GM23338 (cell line): Measurements from ENCODE around the gene SIRT7. TPM values are rescaled to one million over a fixed set of nuclear protein-coding genes. Genes with fewer than 3 reads are reported as not detected.

ENCODE experiments used
- ATAC-seq: fragments of 200-7000 bp; cut with Tn5 transposase; 3 replicates; pipeline ENCODE4 v1.9.1; 2020
- DNase-seq: peaks from one replicate; pipeline ENCODE4 v3.0.0-alpha.2; 2015; ENCODE audit warnings: low spot score
- H2AFZ ChIP-seq: fragments of 200-600 bp; sonication (generic); 2 replicates; pipeline ENCODE4 v1.8.0; 2016; ENCODE audit warnings: antibody characterized with exemption, mild to moderate bottlenecking, moderate library complexity
- H3F3A ChIP-seq: fragments of 200-600 bp; sonication (generic); replicated peaks from 2 replicates; pipeline ENCODE4 v1.8.0; 2017; ENCODE audit warnings: antibody characterized with exemption, mixed run types, low read depth
- H3K27ac ChIP-seq: fragments of 200-600 bp; sonication (generic); 2 replicates; pipeline ENCODE4 v1.6.1; 2016; ENCODE audit warnings: low read depth
- H3K27me3 ChIP-seq: fragments of 200-600 bp; sonication (generic); 2 replicates; pipeline ENCODE4 v1.8.0; 2016; ENCODE audit warnings: mild to moderate bottlenecking, mixed run types, moderate library complexity; ENCODE audit not compliant: insufficient read depth
- H3K36me3 ChIP-seq: fragments of 200-600 bp; sonication (generic); 2 replicates; pipeline ENCODE4 v1.8.0; 2016; ENCODE audit warnings: mild to moderate bottlenecking; ENCODE audit not compliant: insufficient read depth
- H3K4me1 ChIP-seq: fragments of 200-600 bp; sonication (generic); 2 replicates; pipeline ENCODE4 v1.8.0; 2016; ENCODE audit warnings: mild to moderate bottlenecking, moderate library complexity; ENCODE audit not compliant: insufficient read depth
- H3K4me2 ChIP-seq: fragments of 200-600 bp; sonication (generic); 2 replicates; pipeline ENCODE4 v1.7.1; 2017; ENCODE audit warnings: mixed run types
- H3K4me3 ChIP-seq: fragments of 200-600 bp; sonication (generic); 2 replicates; pipeline ENCODE4 v1.6.1; 2016; ENCODE audit warnings: mixed run types
- H3K79me2 ChIP-seq: fragments of 200-600 bp; sonication (generic); replicated peaks from 2 replicates; pipeline ENCODE4 v1.8.0; 2017; ENCODE audit warnings: mild to moderate bottlenecking; ENCODE audit not compliant: insufficient read depth
- H3K9me2 ChIP-seq: fragments of 200-600 bp; sonication (generic); 2 replicates; pipeline ENCODE4 v1.8.0; 2017; ENCODE audit not compliant: insufficient read depth
- H4K20me1 ChIP-seq: fragments of 200-600 bp; sonication (generic); replicated peaks from 2 replicates; pipeline ENCODE4 v1.8.0; 2017; ENCODE audit warnings: mild to moderate bottlenecking; ENCODE audit not compliant: insufficient read depth
- H3K27ac Mint-ChIP-seq: 2 replicates; pipeline ENCODE4 v1.8.0; 2020; ENCODE audit warnings: inconsistent platforms, mild to moderate bottlenecking, moderate library complexity, mixed read lengths
- H3K27me3 Mint-ChIP-seq: 3 replicates; pipeline ENCODE4 v1.8.0; 2022; ENCODE audit warnings: low read depth, mild to moderate bottlenecking, moderate library complexity, mixed read lengths, inconsistent platforms; ENCODE audit not compliant: insufficient read depth, poor library complexity
- H3K36me3 Mint-ChIP-seq: 3 replicates; pipeline ENCODE4 v1.8.0; 2021; ENCODE audit warnings: low read depth, mild to moderate bottlenecking, inconsistent platforms, moderate library complexity, mixed read lengths
- H3K4me1 Mint-ChIP-seq: 3 replicates; pipeline ENCODE4 v1.8.0; 2020; ENCODE audit warnings: mild to moderate bottlenecking, inconsistent platforms, mixed read lengths
- H3K4me3 Mint-ChIP-seq: 3 replicates; pipeline ENCODE4 v1.8.0; 2021; ENCODE audit warnings: moderate library complexity, mild to moderate bottlenecking, inconsistent platforms, mixed read lengths
- H3K9me3 Mint-ChIP-seq: 3 replicates; pipeline ENCODE4 v1.8.0; 2020; ENCODE audit warnings: moderate library complexity, mild to moderate bottlenecking, inconsistent platforms, mixed read lengths
- CREB1 ChIP-seq: fragments of 250-450 bp; sonication (Bioruptor Pico); IDR thresholded peaks from 2 replicates; pipeline ENCODE4 v1.5.0; 2020; ENCODE audit warnings: low read depth, mild to moderate bottlenecking, moderate library complexity
- EZH2 ChIP-seq: fragments of 200-600 bp; sonication (generic); IDR thresholded peaks from one replicate; pipeline ENCODE4 v1.8.0; 2017; ENCODE audit warnings: antibody characterized with exemption, mild to moderate bottlenecking, low read depth; ENCODE audit not compliant: unreplicated experiment
- EZH2phosphoT487 ChIP-seq: fragments of 200-600 bp; sonication (generic); IDR thresholded peaks from one replicate; pipeline ENCODE4 v1.8.1; 2018; ENCODE audit warnings: antibody characterized with exemption; ENCODE audit not compliant: unreplicated experiment
- JUNB ChIP-seq: IDR thresholded peaks from one replicate; pipeline ENCODE4 v1.6.1; 2016; ENCODE audit warnings: antibody characterized with exemption; ENCODE audit not compliant: unreplicated experiment
- NANOG ChIP-seq: IDR thresholded peaks from 2 replicates; pipeline ENCODE4 v1.6.1; 2016; ENCODE audit warnings: antibody characterized with exemption, borderline replicate concordance
- POLR2AphosphoS5 ChIP-seq: IDR thresholded peaks from 2 replicates; pipeline ENCODE4 v1.6.1; 2016; ENCODE audit warnings: antibody characterized with exemption, low read depth
- STAT1 ChIP-seq: IDR thresholded peaks from one replicate; pipeline ENCODE4 v1.6.1; 2016; ENCODE audit warnings: antibody characterized with exemption; ENCODE audit not compliant: unreplicated experiment
- ZNF114 ChIP-seq: fragments of 250-450 bp; sonication (Bioruptor Pico); IDR thresholded peaks from 2 replicates; pipeline ENCODE4 v1.5.0; 2020; ENCODE audit warnings: mild to moderate bottlenecking, moderate library complexity
- ZNF331 ChIP-seq: fragments of 250-450 bp; sonication (Bioruptor Pico); IDR thresholded peaks from 2 replicates; pipeline ENCODE4 v1.5.0; 2020; ENCODE audit warnings: low read depth, mild to moderate bottlenecking, moderate library complexity
- polyA plus RNA-seq: library from polyadenylated mRNA; unstranded; fragments of >200 nt; fragmentation: Nextera tagmentation; extraction: Ambion mirVana; gene quantifications from 2 replicates; pipeline ENCODE4 v1.2.1, GENCODE V29; 2016
- total RNA-seq: library from RNA; depleted of rRNA; stranded (reverse); fragments of >200 nt; shearing (Covaris generic); gene quantifications from 2 replicates; pipeline ENCODE4 v1.2.3, GENCODE V29; 2014
- TF ChIP-seq, protein P1 (sequence below), 2 experiments: fragments of 200-600 bp in 1 of 2; sonication (generic) in 1 of 2; conservative IDR thresholded peaks; 2 replicates each; pipeline versions ENCODE4 v1.5.1 to v1.6.1; 2016 to 2017; ENCODE audit warnings: antibody characterized with exemption in 2 of 2, low read depth in 2 of 2, mild to moderate bottlenecking in 2 of 2, moderate library complexity in 1 of 2

Gene SIRT7
- total and polyA plus RNA-seq, 2 experiments from 2014 or later: 16.3 to 20.8 TPM

DNA sequence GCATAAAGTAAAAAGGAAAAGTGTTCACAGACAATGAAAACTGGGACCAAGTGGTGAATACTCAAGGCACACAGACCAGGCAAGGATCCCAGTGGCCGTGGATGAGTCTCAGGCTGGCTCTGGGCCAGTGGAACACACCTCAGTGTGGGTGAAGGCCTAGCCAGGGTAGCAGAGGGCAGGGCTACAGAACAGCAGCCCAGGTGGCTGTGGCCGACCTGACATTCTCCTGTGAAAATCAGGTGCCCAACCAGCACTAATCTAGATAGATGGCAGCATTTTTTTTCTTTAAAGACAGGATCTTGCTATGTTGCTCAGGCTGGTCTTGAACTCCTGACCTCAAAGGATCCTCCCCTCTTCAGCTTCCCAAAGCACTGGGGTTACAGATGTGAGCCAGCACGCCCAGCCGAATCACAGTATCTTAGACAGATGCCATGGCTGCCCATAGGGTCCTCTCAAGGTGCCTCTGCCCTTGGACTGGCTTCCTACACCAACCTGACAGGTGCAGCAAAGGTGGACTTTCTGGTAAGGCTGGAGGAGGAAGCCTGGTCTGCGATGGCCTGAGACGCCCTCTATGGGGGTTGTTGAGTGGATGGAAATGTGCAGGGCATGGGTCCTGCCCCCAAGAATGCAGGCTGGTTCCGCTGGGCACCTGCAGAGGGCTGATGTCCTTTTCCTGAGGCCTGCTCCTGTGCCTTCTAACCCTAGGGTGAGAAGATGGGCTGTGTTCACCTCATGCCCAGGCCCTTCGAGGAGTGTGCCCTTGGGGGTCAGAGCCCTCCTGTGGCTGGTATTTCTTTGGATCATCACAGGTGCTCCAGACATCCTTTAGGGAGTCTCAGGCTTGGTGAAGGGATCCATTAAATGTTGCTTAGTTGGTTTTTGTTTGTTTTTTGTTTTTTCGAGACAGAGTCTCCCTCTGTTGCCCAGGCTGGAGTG lies 53.9 kb downstream of the SIRT7 start:
- H3K4me1 ChIP-seq: peaks cover 17% of the 10 kb centered on the region
- H3K4me1 Mint-ChIP-seq: peaks cover 30% of the 10 kb centered on the region
- H3K27me3 ChIP-seq: no peaks in the 10 kb centered on the region
- H3K27ac Mint-ChIP-seq: no peak overlapping the region
- H3K27ac ChIP-seq: no peak overlapping the region
- DNase-seq (peak; percentile 58), ATAC-seq (no peak)
- H3K9me3 Mint-ChIP-seq: peaks cover 2% of the 10 kb centered on the region; the same call in 2 of the 3 replicates
- no peak overlapping the region for H3K4me2 ChIP-seq
- H4K20me1 ChIP-seq: peaks cover 38% of the 10 kb centered on the region
- peak overlapping the region; percentile 42 for H3K4me3 Mint-ChIP-seq
- peaks cover 62% of the 10 kb centered on the region for H3F3A ChIP-seq
- H3K4me3 ChIP-seq: no peak overlapping the region
- H3K79me2 ChIP-seq: peaks cover 43% of the 10 kb centered on the region
- H3K36me3 Mint-ChIP-seq: peaks cover 38% of the 10 kb centered on the region
- no peaks in the 10 kb centered on the region for H3K9me2 ChIP-seq
- H3K27me3 Mint-ChIP-seq: peaks cover 43% of the 10 kb centered on the region
- H3K36me3 ChIP-seq: 0 out of 2 replicates have a peak, but pooled peaks cover 6% of the 10 kb centered on the region
- H2AFZ ChIP-seq: no peak overlapping the region
- no peak for TF ChIP-seq EZH2phosphoT487
- no peak for TF ChIP-seq ZNF331 (CRISPR knock-in tag)
- 0 out of 2 replicates have a peak, but pooled peaks have one; percentile 27 for TF ChIP-seq POLR2AphosphoS5
- TF ChIP-seq EZH2: no peak
- TF ChIP-seq, protein P1, sequence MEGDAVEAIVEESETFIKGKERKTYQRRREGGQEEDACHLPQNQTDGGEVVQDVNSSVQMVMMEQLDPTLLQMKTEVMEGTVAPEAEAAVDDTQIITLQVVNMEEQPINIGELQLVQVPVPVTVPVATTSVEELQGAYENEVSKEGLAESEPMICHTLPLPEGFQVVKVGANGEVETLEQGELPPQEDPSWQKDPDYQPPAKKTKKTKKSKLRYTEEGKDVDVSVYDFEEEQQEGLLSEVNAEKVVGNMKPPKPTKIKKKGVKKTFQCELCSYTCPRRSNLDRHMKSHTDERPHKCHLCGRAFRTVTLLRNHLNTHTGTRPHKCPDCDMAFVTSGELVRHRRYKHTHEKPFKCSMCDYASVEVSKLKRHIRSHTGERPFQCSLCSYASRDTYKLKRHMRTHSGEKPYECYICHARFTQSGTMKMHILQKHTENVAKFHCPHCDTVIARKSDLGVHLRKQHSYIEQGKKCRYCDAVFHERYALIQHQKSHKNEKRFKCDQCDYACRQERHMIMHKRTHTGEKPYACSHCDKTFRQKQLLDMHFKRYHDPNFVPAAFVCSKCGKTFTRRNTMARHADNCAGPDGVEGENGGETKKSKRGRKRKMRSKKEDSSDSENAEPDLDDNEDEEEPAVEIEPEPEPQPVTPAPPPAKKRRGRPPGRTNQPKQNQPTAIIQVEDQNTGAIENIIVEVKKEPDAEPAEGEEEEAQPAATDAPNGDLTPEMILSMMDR (conservative IDR thresholded peaks at IDR 0.05; ENCODE audit: low read depth in 2 of 2): peak; percentile 17 to 33; a peak in 2 of 4 replicates

DNA sequence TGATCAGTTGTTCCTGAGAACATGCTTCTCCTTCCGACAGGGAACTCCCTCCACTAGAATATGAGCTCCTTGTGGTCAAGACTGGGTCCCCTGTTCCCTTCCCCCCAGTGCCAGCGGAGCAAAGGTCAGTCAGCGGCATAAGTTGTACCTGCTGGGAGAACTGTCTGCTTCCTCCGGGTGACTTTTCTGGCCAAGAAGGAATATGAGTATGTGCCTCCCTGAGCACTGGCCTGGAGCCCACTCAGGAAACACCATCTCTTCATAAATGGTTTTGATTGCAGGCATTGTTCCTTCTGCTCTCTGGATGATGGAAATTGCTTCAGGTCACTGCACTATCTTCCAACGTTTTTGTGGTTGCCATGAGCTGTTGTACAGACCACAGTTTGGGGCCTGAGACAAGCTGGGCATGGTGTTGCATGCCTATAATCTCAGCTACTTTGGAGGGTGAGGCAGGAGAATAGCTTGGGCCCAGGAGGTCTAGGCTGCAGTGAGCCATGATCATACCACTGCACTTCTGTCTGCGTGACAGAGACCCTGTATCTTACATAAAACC lies 54.8 kb downstream of the SIRT7 start:
- Histone ChIP-seq H3K4me3 (no peak overlapping the region), H2AFZ (no peak overlapping the region), H3K27ac (no peak overlapping the region), H3K79me2 (peaks cover 52% of the 10 kb centered on the region), H3K27me3 (no peaks in the 10 kb centered on the region), H3K4me2 (no peak overlapping the region), H3F3A (peaks cover 61% of the 10 kb centered on the region), H3K4me1 (peaks cover 16% of the 10 kb centered on the region), H4K20me1 (peaks cover 43% of the 10 kb centered on the region), H3K36me3 (peaks cover 6% of the 10 kb centered on the region; the same call in 1 of the 2 replicates), H3K9me2 (no peaks in the 10 kb centered on the region)
- Mint-ChIP-seq H3K4me1 (peaks cover 27% of the 10 kb centered on the region), H3K27ac (no peak overlapping the region), H3K9me3 (peaks cover 2% of the 10 kb centered on the region; the same call in 1 of the 3 replicates), H3K27me3 (peaks cover 36% of the 10 kb centered on the region), H3K36me3 (peaks cover 40% of the 10 kb centered on the region), H3K4me3 (peak overlapping the region; percentile 65)
- ATAC-seq (no peak), DNase-seq (no peak)
- TF ChIP-seq, protein P1 (conservative IDR thresholded peaks at IDR 0.05; ENCODE audit: low read depth in 2 of 2): no peak
- no peak for TF ChIP-seq JUNB
- no peak for TF ChIP-seq EZH2phosphoT487
- TF ChIP-seq STAT1: no peak
- no peak for TF ChIP-seq NANOG
- TF ChIP-seq CREB1 (CRISPR knock-in tag): no peak
- no peak for TF ChIP-seq ZNF114 (CRISPR knock-in tag)
